IPS-18c (cell line): ENCODE measurements around the gene ABCA4.

Experiments
- H3K4me3 ChIP-seq: 2 replicates; pipeline ENCODE4 v1.7.0; 2013; ENCODE audit warnings: low read depth, mild to moderate bottlenecking, low read length, moderate library complexity; ENCODE audit not compliant: insufficient read depth
- H3K9me3 ChIP-seq: one replicate; pipeline ENCODE4 v1.6.1; 2013; ENCODE audit warnings: mild to moderate bottlenecking, low read length, moderate library complexity; ENCODE audit not compliant: control insufficient read depth, insufficient read depth

Gene ABCA4

DNA sequence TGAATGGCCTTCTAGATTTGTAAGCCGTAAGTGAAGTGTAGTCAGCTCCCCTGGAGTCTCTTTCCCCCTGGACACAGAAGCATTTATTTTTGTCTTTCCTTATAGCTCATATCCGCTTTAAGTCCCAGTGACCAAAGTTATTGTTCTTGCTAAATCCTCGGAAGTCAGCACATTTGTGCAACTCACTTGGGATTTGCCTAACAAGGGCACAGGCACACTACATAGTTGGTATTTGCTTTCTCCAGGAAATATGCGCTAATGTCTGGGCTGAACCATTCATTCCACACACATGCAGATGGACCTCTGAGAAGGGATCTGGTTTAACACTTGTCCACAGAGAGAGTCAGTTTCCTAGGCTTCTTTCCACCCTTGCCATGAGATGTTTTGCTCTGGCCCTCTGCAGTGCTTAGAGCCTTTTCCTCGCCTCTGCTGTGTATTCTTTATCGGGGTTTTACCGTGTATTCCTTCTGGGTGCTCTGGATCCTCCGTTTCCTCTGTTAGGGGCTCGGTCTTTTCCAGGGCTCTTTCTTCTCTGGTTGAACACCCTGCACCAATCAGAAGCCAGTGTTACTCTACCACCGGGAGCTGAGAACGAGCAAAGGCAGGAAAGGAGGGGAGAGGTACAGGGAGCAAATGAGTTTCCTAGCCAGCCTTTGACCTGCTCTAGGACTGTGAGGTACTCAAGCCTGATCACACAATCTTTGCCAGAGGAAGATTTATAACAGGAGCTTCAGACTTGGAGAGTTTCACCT, 72.4 kb downstream of the ABCA4 start:
- Histone ChIP-seq H3K9me3 (no peaks in the 10 kb centered on the region), H3K4me3 (no peak overlapping the region)

DNA sequence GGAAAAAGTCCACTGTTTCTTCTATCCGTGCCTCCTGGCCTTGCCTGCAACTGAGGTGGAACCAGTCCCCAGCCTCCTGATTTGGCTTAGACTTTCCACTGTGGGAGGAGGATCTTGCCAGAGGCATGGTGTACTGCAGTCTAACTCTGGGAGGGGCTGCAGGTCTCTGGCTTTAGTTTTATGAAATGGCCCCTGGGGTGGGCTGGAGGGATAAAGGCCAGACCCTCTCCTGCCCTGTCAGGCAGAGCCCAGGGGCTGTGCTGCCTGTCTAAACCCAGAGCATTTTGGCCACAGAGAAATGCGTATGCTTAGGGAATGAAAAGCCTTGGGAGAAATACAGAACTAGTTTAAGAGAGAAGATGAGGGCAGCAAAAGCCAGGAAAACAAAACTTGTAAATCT, 73.0 kb downstream of the ABCA4 start:
- no peak overlapping the region for H3K4me3 ChIP-seq
- H3K9me3 ChIP-seq = no peaks in the 10 kb centered on the region

GRCh38 chr1:94045465-94046056, 75.4 kb downstream of the ABCA4 start:
- Histone ChIP-seq H3K4me3 (peak overlapping the region; percentile 5; the same call in 1 of the 2 replicates), H3K9me3 (no peaks in the 10 kb centered on the region)

GRCh38 chr1:94044891-94045290, 76.1 kb downstream of the ABCA4 start:
- Histone ChIP-seq H3K9me3 (no peaks in the 10 kb centered on the region), H3K4me3 (no peak overlapping the region)

DNA sequence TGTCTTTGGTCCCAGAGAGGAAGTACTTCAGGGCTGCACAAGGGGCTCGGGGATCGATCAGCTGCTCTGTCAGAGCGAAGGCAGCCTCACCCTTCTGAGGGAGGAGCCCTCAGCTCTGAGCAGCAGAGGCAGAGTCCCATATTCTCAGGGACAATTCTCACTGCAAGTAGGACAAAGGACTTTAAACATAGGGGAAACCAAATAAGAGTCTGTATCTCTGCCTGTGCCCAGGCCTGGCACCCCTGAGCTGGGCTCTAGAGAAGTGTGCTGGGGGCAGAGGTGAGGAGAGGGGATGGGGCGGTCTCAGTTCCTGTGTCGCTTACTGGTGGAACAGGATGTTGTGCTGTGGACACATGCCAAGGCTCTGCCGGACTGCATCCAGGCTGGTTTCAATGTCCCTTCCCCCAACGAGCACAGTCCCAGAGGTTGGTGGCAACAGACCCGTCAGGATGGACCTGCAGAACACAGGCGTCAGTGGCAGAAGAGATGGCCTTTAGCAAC, 76.6 kb downstream of the ABCA4 start:
- Histone ChIP-seq H3K4me3 (no peak overlapping the region; the same call in 1 of the 2 replicates), H3K9me3 (no peaks in the 10 kb centered on the region)

DNA sequence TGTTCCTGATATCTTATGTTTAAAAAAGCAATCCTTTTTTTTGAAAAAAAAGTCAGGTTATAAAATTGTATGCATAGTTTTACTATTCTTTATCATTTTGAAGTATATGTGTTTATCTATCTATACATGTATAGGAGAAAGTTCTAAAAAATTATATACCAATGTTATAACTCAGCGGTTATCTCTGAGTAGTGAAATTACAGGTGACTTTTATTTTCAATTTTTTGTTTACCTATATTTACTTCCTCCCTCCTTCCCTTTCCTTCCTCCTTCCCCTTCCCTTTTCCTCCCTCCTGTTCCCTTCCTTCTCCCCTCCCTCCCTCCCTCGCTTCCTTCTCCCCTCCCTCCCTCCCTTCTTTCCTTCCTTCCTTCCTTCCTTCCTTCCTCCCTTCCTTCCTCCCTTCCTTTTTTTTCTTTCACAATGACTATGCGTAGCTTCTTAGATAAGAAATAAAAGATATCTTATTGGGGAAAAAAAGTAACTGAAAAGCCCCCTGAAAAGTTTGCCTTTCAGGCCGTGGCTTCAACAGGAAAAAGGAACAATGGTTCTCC, 77.1 kb downstream of the ABCA4 start:
- no peaks in the 10 kb centered on the region for H3K9me3 ChIP-seq
- H3K4me3 ChIP-seq = no peak overlapping the region

DNA sequence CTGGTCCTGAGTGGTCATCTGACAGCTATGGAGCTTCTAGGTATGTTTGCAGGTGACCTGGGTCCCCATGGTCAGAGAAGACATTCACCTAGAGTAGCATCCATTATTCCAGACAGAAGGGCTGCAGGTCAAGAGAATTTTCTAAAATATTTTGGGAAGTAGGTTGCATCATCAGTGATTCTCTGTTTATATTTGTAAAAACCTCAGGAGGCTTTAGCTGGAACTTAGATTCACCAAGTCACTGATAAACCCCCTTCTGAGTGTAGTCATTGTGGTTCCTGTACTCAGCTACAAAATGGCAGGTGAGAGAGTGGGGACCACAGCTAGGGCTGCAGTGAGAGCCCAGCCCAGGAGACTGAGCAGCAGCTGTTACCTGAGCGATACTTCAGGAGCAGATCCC, 78.6 kb downstream of the ABCA4 start:
- no peaks in the 10 kb centered on the region for H3K9me3 ChIP-seq

DNA sequence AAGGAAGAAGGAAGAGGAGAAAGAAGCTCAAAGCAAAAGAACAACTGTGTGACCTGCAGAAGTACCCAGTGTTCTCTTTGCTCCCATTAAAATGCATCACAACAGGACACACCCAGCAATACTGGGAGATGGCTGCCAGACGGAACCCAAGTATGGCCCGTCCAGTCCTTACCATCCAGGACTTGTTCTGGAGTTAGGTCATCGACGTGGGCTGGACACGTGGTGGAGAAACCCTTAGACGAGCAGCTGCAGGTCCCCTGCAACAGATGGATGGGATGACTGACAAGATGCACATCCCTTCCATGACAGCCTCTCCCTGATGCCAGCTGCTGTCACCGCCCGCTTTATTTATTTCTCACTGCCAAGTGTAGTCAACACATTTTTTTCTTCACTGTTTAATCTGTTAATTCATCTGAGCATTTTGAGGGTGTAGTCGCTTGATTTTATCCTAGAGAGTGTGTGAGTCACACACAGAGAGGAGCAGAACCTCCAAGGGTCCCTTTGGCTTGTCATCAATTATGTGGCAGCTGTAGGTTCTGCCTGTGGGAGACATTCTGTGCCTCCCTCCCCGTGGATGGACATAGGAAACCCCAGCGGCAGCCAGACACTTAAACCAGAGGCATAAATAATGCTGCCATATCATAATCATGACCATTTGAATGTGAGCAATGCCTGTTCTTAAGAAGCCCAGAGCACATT, 80.9 kb downstream of the ABCA4 start:
- Histone ChIP-seq H3K9me3 (no peaks in the 10 kb centered on the region), H3K4me3 (no peak overlapping the region)

More for the DNA sequence above, 78.6 kb downstream of the ABCA4 start:
- H3K4me3 ChIP-seq = no peak overlapping the region

- Histone ChIP-seq H3K4me3 (no peak overlapping the region), H3K9me3 (no peaks in the 10 kb centered on the region)
Measured at GRCh38 chr1:94039514-94039870, 81.5 kb downstream of the ABCA4 start.

GRCh38 chr1:94038511-94038910, 82.4 kb downstream of the ABCA4 start:
- no peak overlapping the region for H3K4me3 ChIP-seq
- no peaks in the 10 kb centered on the region for H3K9me3 ChIP-seq

DNA sequence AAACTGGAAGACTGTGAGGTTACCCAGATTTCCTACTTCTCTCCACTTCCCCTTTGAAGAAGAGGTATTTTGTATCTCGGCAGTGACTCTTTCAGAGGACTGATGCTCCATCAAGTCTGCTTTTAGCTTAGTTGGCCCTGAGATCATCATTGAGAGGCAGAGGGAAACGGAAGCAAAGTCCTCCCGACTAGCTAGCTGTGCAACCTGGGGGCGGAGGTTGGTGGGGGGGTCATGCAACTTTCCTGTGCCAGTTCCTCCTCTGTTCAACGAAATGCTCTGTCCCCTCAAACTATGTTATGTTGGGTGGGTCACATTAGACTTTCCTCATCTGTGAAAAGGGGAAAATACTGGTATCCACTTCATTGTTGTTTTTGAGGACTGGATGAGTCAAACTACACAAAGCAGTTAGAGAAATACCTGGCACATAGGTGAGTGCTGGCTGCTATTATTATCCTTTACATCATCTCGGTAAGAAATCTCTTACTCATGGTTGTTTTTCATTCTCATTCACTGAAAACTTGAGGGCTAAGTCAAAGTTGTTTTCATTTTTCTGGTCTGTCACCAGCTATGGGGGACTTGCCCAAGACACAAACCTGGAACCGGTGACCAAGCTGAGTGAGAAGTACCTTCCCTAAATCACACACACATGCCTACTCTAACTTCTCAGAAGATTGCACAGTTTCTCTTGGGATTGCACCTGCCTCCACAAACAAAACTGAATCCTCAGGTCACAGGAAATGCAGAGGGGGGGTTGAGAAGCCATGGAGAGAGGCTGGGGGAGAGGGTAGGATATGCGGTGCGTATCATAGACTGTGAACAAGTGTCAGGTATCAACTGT, 83.3 kb downstream of the ABCA4 start:
- Histone ChIP-seq H3K9me3 (no peaks in the 10 kb centered on the region), H3K4me3 (no peak overlapping the region)

GRCh38 chr1:94036730-94037129, 84.2 kb downstream of the ABCA4 start:
- Histone ChIP-seq H3K9me3 (no peaks in the 10 kb centered on the region), H3K4me3 (no peak overlapping the region)

DNA sequence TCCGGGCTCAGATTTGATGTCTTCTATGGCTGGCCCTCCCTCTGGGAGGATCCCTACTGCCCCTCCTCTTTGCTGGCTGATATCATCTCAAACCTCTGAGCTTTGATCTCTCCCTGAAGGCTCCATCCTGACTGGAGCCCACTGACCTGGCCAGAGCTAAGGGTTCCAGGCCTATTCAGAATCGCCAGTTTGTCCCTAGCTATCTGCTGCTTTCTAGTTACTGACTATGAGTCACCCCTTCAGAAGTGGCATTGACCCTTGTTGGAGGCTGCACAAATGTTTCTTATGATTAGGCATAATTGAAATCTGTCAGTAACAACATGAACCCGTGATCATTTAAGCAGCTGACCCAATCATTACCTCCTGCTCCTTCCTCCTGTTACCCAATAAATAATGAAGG, 87.1 kb downstream of the ABCA4 start:
- Histone ChIP-seq H3K9me3 (no peaks in the 10 kb centered on the region), H3K4me3 (no peak overlapping the region)

DNA sequence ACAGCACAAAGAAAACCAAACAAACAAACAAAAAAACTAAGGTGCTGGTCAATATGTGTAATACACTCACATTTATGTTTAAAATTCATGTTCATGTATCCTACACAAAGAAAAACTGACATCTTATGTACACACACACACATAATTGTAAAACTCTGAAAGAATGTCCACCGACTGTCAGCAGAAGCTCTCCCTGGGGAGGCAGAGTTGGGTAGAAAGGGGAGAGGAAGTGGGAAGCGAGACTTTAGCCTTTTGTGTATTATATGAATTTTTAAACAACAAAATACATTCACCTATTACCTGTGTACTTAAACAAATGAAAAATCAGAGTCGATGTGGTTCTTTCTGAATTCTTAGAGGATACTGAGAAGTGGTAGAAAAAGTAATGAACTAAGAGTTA, 88.3 kb downstream of the ABCA4 start:
- H3K4me3 ChIP-seq = no peak overlapping the region
- no peaks in the 10 kb centered on the region for H3K9me3 ChIP-seq

GRCh38 chr1:94031591-94031990, 89.4 kb downstream of the ABCA4 start:
- no peak overlapping the region for H3K4me3 ChIP-seq

DNA sequence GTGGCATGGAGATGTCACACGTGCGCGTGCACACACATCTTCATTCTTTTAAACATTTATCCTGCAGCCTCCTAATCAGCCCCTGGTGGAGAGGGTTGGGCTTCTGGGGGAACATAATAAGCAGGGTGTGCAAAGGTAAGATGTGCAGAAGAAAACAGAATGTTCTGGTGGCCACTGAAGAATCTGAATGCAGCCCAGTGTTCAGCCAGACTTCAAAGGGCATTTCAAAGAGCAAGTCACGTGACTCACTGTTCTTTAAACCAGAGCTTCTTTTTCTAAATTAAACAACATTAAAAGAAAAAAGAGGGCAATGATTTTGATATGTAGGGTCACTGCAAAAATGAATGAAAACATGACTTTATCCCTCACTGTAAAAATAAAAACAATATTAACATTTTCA, 89.8 kb downstream of the ABCA4 start:
- no peaks in the 10 kb centered on the region for H3K9me3 ChIP-seq
- H3K4me3 ChIP-seq = no peak overlapping the region

More at GRCh38 chr1:94031591-94031990, 89.4 kb downstream of the ABCA4 start:
- H3K9me3 ChIP-seq = no peaks in the 10 kb centered on the region
